T-cell (primary cell): Measurements from ENCODE around the gene SKAP2. TPM values are rescaled to one million over a fixed set of nuclear protein-coding genes. Genes with fewer than 3 reads are reported as not detected.
A peak's percentile ranks its signal among the peaks of the same experiment; 100 is the strongest.

Experiments
- ATAC-seq, 4 experiments: fragments of 200-7000 bp in 3 of 4; fragments of 150-1000 bp in 1 of 4; cut with Tn5 transposase; replicated peaks in 1 of 4; 1 replicate in 3 of 4; 2 replicates in 1 of 4; pipeline ENCODE4 v1.10.0; 2021; ENCODE audit warnings: moderate library complexity in 3 of 4, mild to moderate bottlenecking in 2 of 4, moderate number of reproducible peaks in 1 of 4
- CTCF ChIA-PET, 2 donors: fragments of 300-600 bp; sonication (Branson Sonifier 250); formaldehyde crosslinking; loops; one replicate each; lab custom pipeline; 2022; ENCODE audit warnings: antibody characterized with exemption in 2 of 2; lab: Charles Lee
- POLR2A ChIA-PET, 2 donors: fragments of 300-600 bp; sonication (Branson Sonifier 250); formaldehyde crosslinking; loops; one replicate each; lab custom pipeline; 2022; ENCODE audit warnings: antibody characterized with exemption in 2 of 2; lab: Charles Lee
- DNase-seq, 35 experiments: peaks; one replicate each; pipeline versions ENCODE4 v3.0.0 to v3.0.0-alpha.2; 2013 to 2023
- H3K27ac ChIP-seq: one replicate; pipeline ENCODE4 v1.5.1; 2013; ENCODE audit warnings: low read length
- H3K27me3 ChIP-seq, 2 experiments: replicated peaks in 1 of 2; 1 replicate in 1 of 2; 2 replicates in 1 of 2; pipeline versions ENCODE4 v1.6.1 to v1.7.0; 2013; ENCODE audit warnings: low read length in 1 of 2, mixed read lengths in 1 of 2; ENCODE audit not compliant: control insufficient read depth in 2 of 2, insufficient read depth in 2 of 2; ENCODE audit errors: extremely low read depth in 1 of 2
- H3K36me3 ChIP-seq, 2 donors: 1 replicate in 1 of 2; 2 replicates in 1 of 2; pipeline versions ENCODE4 v1.6.1 to v1.7.0; 2013; ENCODE audit warnings: low read length in 1 of 2; ENCODE audit not compliant: control insufficient read depth in 2 of 2, insufficient read depth in 1 of 2; ENCODE audit errors: extremely low read depth in 1 of 2
- H3K4me1 ChIP-seq, 2 experiments: 1 replicate in 1 of 2; 2 replicates in 1 of 2; pipeline versions ENCODE4 v1.6.1 to v1.7.0; 2013; ENCODE audit warnings: low read length in 2 of 2, mixed read lengths in 1 of 2; ENCODE audit not compliant: insufficient read depth in 2 of 2, control insufficient read depth in 1 of 2; ENCODE audit errors: extremely low read depth in 1 of 2
- H3K4me3 ChIP-seq, 2 donors: 1 replicate in 1 of 2; 2 replicates in 1 of 2; pipeline versions ENCODE4 v1.5.1 to v1.7.0; 2013; ENCODE audit warnings: mild to moderate bottlenecking in 2 of 2, low read length in 1 of 2, moderate library complexity in 1 of 2; ENCODE audit not compliant: control insufficient read depth in 1 of 2; ENCODE audit errors: extremely low read depth in 1 of 2
- H3K9me3 ChIP-seq: 2 replicates; pipeline ENCODE4 v1.7.0; 2013
- H3K27ac Mint-ChIP-seq, 2 donors: one replicate each; pipeline ENCODE4 v1.8.0; 2020 to 2021; ENCODE audit warnings: mild to moderate bottlenecking in 2 of 2, mixed read lengths in 2 of 2
- H3K27me3 Mint-ChIP-seq, 2 donors: one replicate each; pipeline ENCODE4 v1.8.0; 2021 to 2022; ENCODE audit warnings: mixed read lengths in 2 of 2
- H3K36me3 Mint-ChIP-seq: one replicate; pipeline ENCODE4 v1.8.0; 2021; ENCODE audit warnings: mixed read lengths
- H3K4me1 Mint-ChIP-seq, 3 donors: one replicate each; pipeline ENCODE4 v1.8.0; 2020 to 2022; ENCODE audit warnings: mixed read lengths in 3 of 3, mild to moderate bottlenecking in 1 of 3
- H3K4me3 Mint-ChIP-seq, 3 donors: one replicate each; pipeline ENCODE4 v1.8.0; 2020 to 2022; ENCODE audit warnings: mild to moderate bottlenecking in 3 of 3, mixed read lengths in 3 of 3, moderate library complexity in 3 of 3
- H3K9me3 Mint-ChIP-seq, 3 donors: one replicate each; pipeline ENCODE4 v1.8.0; 2020 to 2022; ENCODE audit warnings: mixed read lengths in 3 of 3
- WGBS: methylation state at CpG from one replicate; pipeline ENCODE4 v1.1.5; 2013; ENCODE audit warnings: missing lambda C conversion rate; ENCODE audit not compliant: insufficient coverage; 5-methylcytosine and 5-hydroxymethylcytosine counted together
- total RNA-seq, 35 experiments: library from RNA in 6 of 35; stranded (reverse) in 6 of 35; fragments of 120-200 nt in 1 of 35; gene quantifications; one replicate each; pipeline versions ENCODE4 v1.2.1 to v1.2.4 and lab custom pipeline; 2013 to 2026

Gene SKAP2
- total RNA-seq, 5 donors from 2014 or later (not counting 1 experiment from before 2014, with no cell fraction given): 4.8 to 8.9 (median 7.7) TPM

GRCh38 chr7:26865094-26865388 is 651 bp upstream of the SKAP2 start:
- Histone ChIP-seq H3K4me1 (peaks cover 10 to 12% of the 10 kb centered on the region in 2 experiments), H3K4me3 (peak overlapping the region; percentile 84 to 87), H3K9me3 (no peaks in the 10 kb centered on the region), H3K27me3 (peaks cover 0 to 18% of the 10 kb centered on the region in 2 experiments), H3K36me3 (no peaks in the 10 kb centered on the region), H3K27ac (peak overlapping the region; percentile 81)
- ATAC-seq (peak; percentile 22 to 40 (median 34)), DNase-seq (peak in 8 of 35 experiments; percentile 3 to 17 (median 5))
- CTCF ChIA-PET: interaction anchor here in 1 of 2 donors (0.6 kb wide), 1 partner anchor 15 kb away, joined by 4 read pairs; no protein-coding TSS in a partner anchor
- Mint-ChIP-seq H3K4me3 (peak overlapping the region; percentile 89 to 94 (median 90)), H3K27ac (peak overlapping the region; percentile 19 to 91), H3K4me1 (peaks cover 22 to 25% (median 25%) of the 10 kb centered on the region in 3 donors), H3K27me3 (peaks cover 27 to 49% of the 10 kb centered on the region in 2 donors), H3K36me3 (no peaks in the 10 kb centered on the region), H3K9me3 (no peaks in the 10 kb centered on the region)
- POLR2A ChIA-PET: no interaction called here
- 0% methylated on average over 8 of the region's 11 CpGs for WGBS

- H3K4me3 Mint-ChIP-seq: peak overlapping the region; percentile 89 to 94 (median 90)
- H3K27me3 Mint-ChIP-seq: peaks cover 26 to 45% of the 10 kb centered on the region in 2 donors
- H3K27ac Mint-ChIP-seq: peak overlapping the region; percentile 19 to 91
- Histone ChIP-seq H3K36me3 (no peaks in the 10 kb centered on the region), H3K4me3 (peak overlapping the region; percentile 84 to 87), H3K4me1 (peaks cover 10 to 12% of the 10 kb centered on the region in 2 experiments), H3K27me3 (peaks cover 0 to 12% of the 10 kb centered on the region in 2 experiments), H3K27ac (peak overlapping the region; percentile 81), H3K9me3 (no peaks in the 10 kb centered on the region)
- no peaks in the 10 kb centered on the region for H3K9me3 Mint-ChIP-seq
- ATAC-seq (peak; percentile 8 to 28 (median 14)), DNase-seq (peak in 22 of 35 experiments; percentile 1 to 51 (median 16))
- H3K4me1 Mint-ChIP-seq: peaks cover 23 to 26% (median 25%) of the 10 kb centered on the region in 3 donors
- ChIA-PET POLR2A (no interaction called here), CTCF (interaction anchor here (0.6 to 0.7 kb wide), 2 partner anchors 315 to 518 kb away, joined by 3 to 5 read pairs; no protein-coding TSS in a partner anchor)
- WGBS: 0% methylated on average over 3 of the region's 17 CpGs
- no peaks in the 10 kb centered on the region for H3K36me3 Mint-ChIP-seq
Measured at GRCh38 chr7:26863518-26864308, 677 bp downstream of the SKAP2 start.

GRCh38 chr7:26862834-26863233 is 1.6 kb downstream of the SKAP2 start:
- no peaks in the 10 kb centered on the region for H3K9me3 ChIP-seq
- H3K4me1 ChIP-seq: peaks cover 10 to 14% of the 10 kb centered on the region in 2 experiments
- H3K4me1 Mint-ChIP-seq: peaks cover 26 to 35% (median 27%) of the 10 kb centered on the region in 3 donors
- H3K27ac Mint-ChIP-seq: no peak overlapping the region
- H3K27me3 Mint-ChIP-seq: peaks cover 32 to 48% of the 10 kb centered on the region in 2 donors
- WGBS: 67% methylated on average over 1 of the region's 2 CpGs
- H3K27me3 ChIP-seq: peaks cover 0 to 12% of the 10 kb centered on the region in 2 experiments
- CTCF ChIA-PET: no interaction called here
- DNase-seq (no peak), ATAC-seq (no peak)
- H3K27ac ChIP-seq: no peak overlapping the region
- H3K9me3 Mint-ChIP-seq: no peaks in the 10 kb centered on the region
- H3K36me3 ChIP-seq: no peaks in the 10 kb centered on the region
- no peaks in the 10 kb centered on the region for H3K36me3 Mint-ChIP-seq
- H3K4me3 Mint-ChIP-seq: no peak overlapping the region
- POLR2A ChIA-PET: interaction anchor here in 1 of 2 donors (0.6 kb wide), 1 partner anchor 592 kb away, joined by 4 read pairs; no protein-coding TSS in a partner anchor
- H3K4me3 ChIP-seq: no peak overlapping the region

GRCh38 chr7:26861050-26861449 is 3.3 kb downstream of the SKAP2 start:
- Mint-ChIP-seq H3K27ac (no peak overlapping the region), H3K9me3 (no peaks in the 10 kb centered on the region), H3K4me3 (no peak overlapping the region), H3K4me1 (peaks cover 31 to 41% (median 32%) of the 10 kb centered on the region in 3 donors), H3K36me3 (no peaks in the 10 kb centered on the region), H3K27me3 (peaks cover 31 to 58% of the 10 kb centered on the region in 2 donors)
- Histone ChIP-seq H3K27me3 (peaks cover 0 to 18% of the 10 kb centered on the region in 2 experiments), H3K4me3 (no peak overlapping the region), H3K4me1 (peaks cover 10 to 18% of the 10 kb centered on the region in 2 experiments), H3K36me3 (no peaks in the 10 kb centered on the region), H3K9me3 (no peaks in the 10 kb centered on the region), H3K27ac (no peak overlapping the region)
- no peak for DNase-seq
- CTCF ChIA-PET: interaction anchor here (0.7 kb wide), 2 partner anchors 44 to 169 kb away, joined by 3 read pairs; no protein-coding TSS in a partner anchor
- no peak for ATAC-seq
- POLR2A ChIA-PET: no interaction called here
- WGBS: 67% methylated on average over 1 of the region's 1 CpG

GRCh38 chr7:26860361-26860760 is 4.0 kb downstream of the SKAP2 start:
- DNase-seq (no peak), ATAC-seq (no peak)
- ChIA-PET CTCF (interaction anchor here in 1 of 2 donors (0.7 kb wide), 1 partner anchor 168 kb away, joined by 3 read pairs; no protein-coding TSS in a partner anchor), POLR2A (interaction anchor here in 1 of 2 donors (0.6 kb wide), 1 partner anchor 10 kb away, joined by 6 read pairs; no protein-coding TSS in a partner anchor)
- no peaks in the 10 kb centered on the region for H3K9me3 Mint-ChIP-seq
- no peak overlapping the region for H3K4me3 Mint-ChIP-seq
- H3K27me3 Mint-ChIP-seq: peaks cover 31 to 56% of the 10 kb centered on the region in 2 donors
- H3K9me3 ChIP-seq: no peaks in the 10 kb centered on the region
- WGBS: no CpG with 5 or more reads among the region's 2 CpGs
- peaks cover 0 to 18% of the 10 kb centered on the region in 2 experiments for H3K27me3 ChIP-seq
- no peak overlapping the region for H3K27ac ChIP-seq
- H3K36me3 Mint-ChIP-seq: no peaks in the 10 kb centered on the region
- H3K27ac Mint-ChIP-seq: no peak overlapping the region
- no peak overlapping the region for H3K4me3 ChIP-seq
- H3K4me1 ChIP-seq: peaks cover 8 to 17% of the 10 kb centered on the region in 2 experiments
- no peaks in the 10 kb centered on the region for H3K36me3 ChIP-seq
- peaks cover 27 to 35% (median 28%) of the 10 kb centered on the region in 3 donors for H3K4me1 Mint-ChIP-seq

- ATAC-seq (no peak), DNase-seq (no peak)
- Mint-ChIP-seq H3K4me1 (peaks cover 21 to 29% (median 22%) of the 10 kb centered on the region in 3 donors), H3K27me3 (peaks cover 31 to 52% of the 10 kb centered on the region in 2 donors), H3K9me3 (no peaks in the 10 kb centered on the region), H3K4me3 (no peak overlapping the region), H3K27ac (no peak overlapping the region), H3K36me3 (no peaks in the 10 kb centered on the region)
- Histone ChIP-seq H3K9me3 (no peaks in the 10 kb centered on the region), H3K36me3 (no peaks in the 10 kb centered on the region), H3K27ac (no peak overlapping the region), H3K4me1 (peaks cover 2 to 12% of the 10 kb centered on the region in 2 experiments), H3K27me3 (peaks cover 0 to 17% of the 10 kb centered on the region in 2 experiments), H3K4me3 (no peak overlapping the region)
- ChIA-PET POLR2A (interaction anchor here in 1 of 2 donors (0.6 kb wide), 1 partner anchor 9 kb away, joined by 6 read pairs; no protein-coding TSS in a partner anchor), CTCF (no interaction called here)
Measured at GRCh38 chr7:26859720-26860119, 4.7 kb downstream of the SKAP2 start.
